PC-3 (cell line): ENCODE results near the gene SYT14. TPM values are rescaled to one million over a fixed set of nuclear protein-coding genes. Genes with fewer than 3 reads are reported as not detected.

ENCODE experiments used
- ATAC-seq: fragments of 200-7000 bp; cut with Tn5 transposase; 2 replicates; pipeline ENCODE4 v1.9.1; 2020; ENCODE audit warnings: mild to moderate bottlenecking, moderate library complexity
- BruUV-seq: library from RNA; stranded (reverse); fragments of 400-500 nt; replicated peaks from 2 replicates; lab custom pipeline; 2021; lab: Mats Ljungman, UMichigan
- CTCF ChIA-PET: fragments of 300-600 bp; sonication (Branson Sonifier 250); formaldehyde crosslinking; loops from one replicate; lab custom pipeline; 2022; ENCODE audit warnings: antibody characterized with exemption; lab: Charles Lee
- POLR2A ChIA-PET: fragments of 300-600 bp; sonication (Branson Sonifier 250); formaldehyde crosslinking; loops from one replicate; lab custom pipeline; 2022; ENCODE audit warnings: antibody characterized with exemption; ENCODE audit not compliant: unreplicated experiment; lab: Charles Lee
- DNase-seq: peaks from one replicate; pipeline ENCODE4 v3.0.0-alpha.2; 2015
- H2AFZ ChIP-seq: fragments of 300-600 bp; sonication (generic); 2 replicates; pipeline ENCODE4 v1.6.0; 2016; ENCODE audit warnings: antibody characterized with exemption, low read length
- H3F3A ChIP-seq: fragments of 300-600 bp; sonication (generic); one replicate; pipeline ENCODE4 v1.6.0; 2017; ENCODE audit warnings: antibody characterized with exemption, low read length, control low read depth, mild to moderate bottlenecking; ENCODE audit not compliant: unreplicated experiment
- H3K27ac ChIP-seq: fragments of 300-600 bp; sonication (generic); 2 replicates; pipeline ENCODE4 v1.5.1; 2016; ENCODE audit warnings: mild to moderate bottlenecking, low read length
- H3K27me3 ChIP-seq: fragments of 300-600 bp; sonication (generic); 2 replicates; pipeline ENCODE4 v1.6.1; 2016; ENCODE audit warnings: low read length, mixed read lengths
- H3K36me3 ChIP-seq: fragments of 300-600 bp; sonication (generic); 2 replicates; pipeline ENCODE4 v1.6.1; 2016; ENCODE audit warnings: low read depth, mixed run types, low read length, mixed read lengths
- H3K4me1 ChIP-seq: fragments of 300-600 bp; sonication (generic); 2 replicates; pipeline ENCODE4 v1.5.1; 2016; ENCODE audit warnings: low read length; ENCODE audit not compliant: insufficient read depth
- H3K4me2 ChIP-seq: fragments of 300-600 bp; sonication (generic); 2 replicates; pipeline ENCODE4 v1.6.0; 2016; ENCODE audit warnings: low read length
- H3K4me3 ChIP-seq: fragments of 300-600 bp; sonication (generic); 2 replicates; pipeline ENCODE4 v1.5.1; 2016; ENCODE audit warnings: mild to moderate bottlenecking, low read length, mixed read lengths
- H3K79me2 ChIP-seq: fragments of 300-600 bp; sonication (generic); 2 replicates; pipeline ENCODE4 v1.6.1; 2017; ENCODE audit warnings: low read length, mixed read lengths
- H3K9ac ChIP-seq: fragments of 300-600 bp; sonication (generic); 2 replicates; pipeline ENCODE4 v1.6.0; 2016; ENCODE audit warnings: mild to moderate bottlenecking, low read length
- H3K9me2 ChIP-seq: fragments of 300-600 bp; sonication (generic); replicated peaks from 2 replicates; pipeline ENCODE4 v1.6.1; 2016; ENCODE audit warnings: mixed run types, low read length, mixed read lengths
- H3K9me3 ChIP-seq: fragments of 300-600 bp; sonication (generic); 2 replicates; pipeline ENCODE4 v1.6.1; 2016; ENCODE audit warnings: low read length, mixed read lengths
- H4K20me1 ChIP-seq: fragments of 300-600 bp; sonication (generic); 2 replicates; pipeline ENCODE4 v1.6.1; 2016; ENCODE audit warnings: low read length, mixed read lengths
- CTCF ChIP-seq: fragments of 300-600 bp; sonication (generic); conservative IDR thresholded peaks from 2 replicates; pipeline ENCODE4 v1.5.1; 2017; ENCODE audit warnings: antibody characterized with exemption, low read depth, mild to moderate bottlenecking, low read length
- EZH2 ChIP-seq: fragments of 300-600 bp; sonication (generic); IDR thresholded peaks from one replicate; pipeline ENCODE4 v1.6.1; 2017; ENCODE audit warnings: antibody characterized with exemption, mild to moderate bottlenecking, low read length; ENCODE audit not compliant: unreplicated experiment
- EZH2phosphoT487 ChIP-seq: fragments of 300-600 bp; sonication (generic); IDR thresholded peaks from 2 replicates; pipeline ENCODE4 v1.6.1; 2018; ENCODE audit warnings: mild to moderate bottlenecking, antibody characterized with exemption, low read length, borderline replicate concordance
- intact Hi-C: fragments of 100-400 bp; cut with micrococcal nuclease; formaldehyde crosslinking; loops from 2 replicates; pipeline ENCODE4 v1.9.0; 2023
- total RNA-seq: library from RNA; depleted of rRNA; stranded (reverse); fragments of >200 nt; gene quantifications from 2 replicates; pipeline ENCODE4 v1.2.3, GENCODE V29; 2014

Gene SYT14
- total RNA-seq, 1 experiment from 2014 or later, result 5.2 TPM

DNA sequence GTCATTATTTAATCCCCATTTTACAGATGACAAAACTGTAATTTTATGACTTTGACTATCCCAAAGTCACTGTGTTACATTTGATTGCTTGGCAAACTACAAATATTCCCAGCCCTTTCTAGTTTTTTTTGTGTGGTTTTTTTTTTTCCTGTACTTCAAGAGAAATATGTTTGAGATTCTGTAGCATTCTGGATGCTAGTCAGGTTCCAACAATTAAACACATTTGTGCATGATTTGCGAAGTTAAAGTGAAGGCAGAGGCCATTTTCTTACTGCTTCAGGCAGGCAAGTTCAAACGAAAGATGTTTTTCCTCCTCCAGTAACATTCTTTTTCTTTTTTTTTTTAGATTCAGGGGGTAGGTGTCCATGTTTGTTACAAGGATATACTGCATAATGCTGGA is 186.7 kb downstream of the SYT14 start:
- POLR2A ChIA-PET, result no interaction called here

GRCh38 chr1:210125143-210125542 is 187.1 kb downstream of the SYT14 start:
- intact Hi-C loops, result loop anchor here (10.0 kb wide), 1 partner anchor 260 kb away; no protein-coding TSS in a partner anchor
- BruUV-seq, result no TSS peak
- DNase-seq, result no peak
- Histone ChIP-seq H3K27ac (no peak overlapping the region), H3K36me3 (no peaks in the 10 kb centered on the region), H3K4me1 (peaks cover 13% of the 10 kb centered on the region), H3K79me2 (no peaks in the 10 kb centered on the region), H3K4me2 (no peak overlapping the region), H3K9ac (no peak overlapping the region), H3F3A (no peaks in the 10 kb centered on the region), H3K4me3 (no peak overlapping the region), H3K27me3 (no peaks in the 10 kb centered on the region), H4K20me1 (no peaks in the 10 kb centered on the region), H2AFZ (no peak overlapping the region), H3K9me2 (no peaks in the 10 kb centered on the region), H3K9me3 (no peaks in the 10 kb centered on the region)
- CTCF ChIA-PET, result no interaction called here
- ATAC-seq, result no peak
- POLR2A ChIA-PET, result no interaction called here
- no peak for TF ChIP-seq EZH2
- no peak for TF ChIP-seq CTCF
- TF ChIP-seq EZH2phosphoT487, result no peak

More for the DNA sequence above, 186.7 kb downstream of the SYT14 start:
- DNase-seq (no peak), ATAC-seq (no peak)
- Histone ChIP-seq H3K79me2 (no peaks in the 10 kb centered on the region), H3K4me2 (no peak overlapping the region), H3F3A (no peaks in the 10 kb centered on the region), H3K9me3 (no peaks in the 10 kb centered on the region), H3K27me3 (no peaks in the 10 kb centered on the region), H3K4me1 (peaks cover 13% of the 10 kb centered on the region), H3K36me3 (no peaks in the 10 kb centered on the region), H2AFZ (no peak overlapping the region), H3K9ac (no peak overlapping the region), H3K9me2 (no peaks in the 10 kb centered on the region), H3K27ac (no peak overlapping the region), H3K4me3 (no peak overlapping the region), H4K20me1 (no peaks in the 10 kb centered on the region)
- TF ChIP-seq EZH2phosphoT487 (no peak), CTCF (no peak), EZH2 (no peak)
- no TSS peak for BruUV-seq
- intact Hi-C loops, result loop anchor here (10.0 kb wide), 1 partner anchor 260 kb away; no protein-coding TSS in a partner anchor
- CTCF ChIA-PET, result no interaction called here

GRCh38 chr1:210129092-210129491 is 191.1 kb downstream of the SYT14 start:
- ATAC-seq (no peak), DNase-seq (no peak)
- Histone ChIP-seq H3K27me3 (no peaks in the 10 kb centered on the region), H3F3A (no peaks in the 10 kb centered on the region), H2AFZ (no peak overlapping the region), H3K9me3 (no peaks in the 10 kb centered on the region), H3K36me3 (no peaks in the 10 kb centered on the region), H3K4me3 (no peak overlapping the region), H3K4me1 (peaks cover 6% of the 10 kb centered on the region), H3K9ac (no peak overlapping the region), H3K4me2 (no peak overlapping the region), H3K27ac (no peak overlapping the region), H3K9me2 (no peaks in the 10 kb centered on the region), H4K20me1 (no peaks in the 10 kb centered on the region), H3K79me2 (no peaks in the 10 kb centered on the region)
- ChIA-PET CTCF (interaction anchor here (0.6 kb wide), 1 partner anchor 76 kb away, joined by 5 read pairs; no protein-coding TSS in a partner anchor), POLR2A (no interaction called here)
- TF ChIP-seq EZH2phosphoT487 (no peak), EZH2 (no peak), CTCF (no peak)
- no TSS peak for BruUV-seq
- intact Hi-C loops, result loop anchor here (10.0 kb wide), 1 partner anchor 264 kb away; no protein-coding TSS in a partner anchor
